Measurements from ENCODE around the gene GALNT1.

The GALNT1 gene

GRCh38 chr18:35618696-35619095 lies 37.2 kb downstream of the GALNT1 start:
- no peak for DNase-seq

- DNase-seq, result no peak
Observed at GRCh38 chr18:35619464-35619863, 37.9 kb downstream of the GALNT1 start.

- DNase-seq, result no peak
Observed at GRCh38 chr18:35619941-35620340, 38.4 kb downstream of the GALNT1 start.

GRCh38 chr18:35620765-35621164 lies 39.2 kb downstream of the GALNT1 start:
- no peak for DNase-seq

- no peak for DNase-seq
Observed at GRCh38 chr18:35623255-35623654, 41.7 kb downstream of the GALNT1 start.

- DNase-seq, result no peak
Observed at GRCh38 chr18:35624146-35624545, 42.6 kb downstream of the GALNT1 start.

GRCh38 chr18:35625232-35625631 lies 43.7 kb downstream of the GALNT1 start:
- no peak for DNase-seq

GRCh38 chr18:35633761-35634160 lies 52.2 kb downstream of the GALNT1 start:
- no peak for DNase-seq

- no peak for DNase-seq
Observed at GRCh38 chr18:35634323-35634722, 52.8 kb downstream of the GALNT1 start.

- no peak for DNase-seq
Observed at GRCh38 chr18:35635170-35635569, 53.6 kb downstream of the GALNT1 start.

GRCh38 chr18:35637227-35637626 lies 55.7 kb downstream of the GALNT1 start:
- DNase-seq, result no peak

- DNase-seq, result no peak
Observed at GRCh38 chr18:35639296-35639695, 57.8 kb downstream of the GALNT1 start.

- no peak for DNase-seq
Observed at GRCh38 chr18:35641467-35641866, 59.9 kb downstream of the GALNT1 start.

GRCh38 chr18:35641916-35642315 lies 60.4 kb downstream of the GALNT1 start:
- DNase-seq, result no peak

- no peak for DNase-seq
Observed at GRCh38 chr18:35642802-35643201, 61.3 kb downstream of the GALNT1 start.

GRCh38 chr18:35646449-35646848 lies 64.9 kb downstream of the GALNT1 start:
- DNase-seq, result no peak

GRCh38 chr18:35653392-35654135 lies 72.0 kb downstream of the GALNT1 start:
- DNase-seq, result no peak

GRCh38 chr18:35658112-35658511 lies 76.6 kb downstream of the GALNT1 start:
- DNase-seq, result no peak

- DNase-seq, result no peak
Observed at GRCh38 chr18:35661483-35662146, 80.1 kb downstream of the GALNT1 start.

- no peak for DNase-seq
Observed at GRCh38 chr18:35662293-35663062, 80.9 kb downstream of the GALNT1 start.

- no peak for DNase-seq
Observed at GRCh38 chr18:35671966-35672603, 90.5 kb downstream of the GALNT1 start.

- DNase-seq, result no peak
Observed at GRCh38 chr18:35672897-35673296, 91.4 kb downstream of the GALNT1 start.

- DNase-seq, result no peak
Observed at GRCh38 chr18:35673682-35674081, 92.1 kb downstream of the GALNT1 start.

Data from CD4-positive, alpha-beta T cell treated with Interferon alpha-2 for 1 hour (primary cell).